Rectal smooth muscle tissue (tissue), 1 donor: ENCODE data around the gene SSR4.

ENCODE experiments used
- H3K27ac ChIP-seq: one replicate; pipeline ENCODE4 v1.7.0; 2013; ENCODE audit warnings: low read depth, low read length, inconsistent platforms
- H3K27me3 ChIP-seq: one replicate; pipeline ENCODE4 v1.7.0; 2013; ENCODE audit warnings: low read length; ENCODE audit not compliant: control insufficient read depth, insufficient read depth
- H3K36me3 ChIP-seq: one replicate; pipeline ENCODE4 v1.7.0; 2013; ENCODE audit warnings: low read length; ENCODE audit not compliant: control insufficient read depth, insufficient read depth
- H3K4me1 ChIP-seq: one replicate; pipeline ENCODE4 v1.7.0; 2013; ENCODE audit warnings: low read length; ENCODE audit not compliant: control insufficient read depth, insufficient read depth
- H3K4me3 ChIP-seq: one replicate; pipeline ENCODE4 v1.7.0; 2013; ENCODE audit warnings: low read length
- H3K9ac ChIP-seq: one replicate; pipeline ENCODE4 v1.7.0; 2013; ENCODE audit warnings: low read length

The SSR4 gene

DNA sequence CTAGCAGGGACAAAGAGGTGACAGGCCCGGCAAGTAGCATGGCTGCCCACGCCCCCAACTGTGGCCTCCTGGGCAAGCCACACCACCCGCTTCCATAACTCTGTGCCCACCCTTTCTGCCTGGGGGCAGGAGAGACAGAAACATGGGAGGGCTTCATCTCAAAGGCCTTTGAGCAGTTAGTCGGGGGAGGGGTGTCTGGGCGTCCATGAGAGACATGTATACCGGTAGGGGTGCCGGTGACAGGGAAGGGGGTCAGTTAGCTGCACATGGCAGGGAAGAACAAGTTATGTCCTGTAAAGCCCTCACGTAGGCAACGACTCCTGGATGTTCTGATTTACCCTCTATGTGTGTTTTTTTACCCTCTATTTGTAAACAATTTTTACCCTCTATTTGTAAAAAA, 26.6 kb downstream of the SSR4 start:
- Histone ChIP-seq H3K4me1 (no peaks in the 10 kb centered on the region), H3K36me3 (no peaks in the 10 kb centered on the region), H3K27me3 (peaks cover 10% of the 10 kb centered on the region), H3K27ac (no peak overlapping the region), H3K9ac (no peak overlapping the region), H3K4me3 (no peak overlapping the region)

- no peak overlapping the region for H3K9ac ChIP-seq
- H3K4me1 ChIP-seq = no peaks in the 10 kb centered on the region
- peaks cover 15% of the 10 kb centered on the region for H3K27me3 ChIP-seq
- no peak overlapping the region for H3K27ac ChIP-seq
- H3K36me3 ChIP-seq = no peaks in the 10 kb centered on the region
- no peak overlapping the region for H3K4me3 ChIP-seq
Measured at GRCh38 chrX:153824348-153824747, 29.9 kb downstream of the SSR4 start.

DNA sequence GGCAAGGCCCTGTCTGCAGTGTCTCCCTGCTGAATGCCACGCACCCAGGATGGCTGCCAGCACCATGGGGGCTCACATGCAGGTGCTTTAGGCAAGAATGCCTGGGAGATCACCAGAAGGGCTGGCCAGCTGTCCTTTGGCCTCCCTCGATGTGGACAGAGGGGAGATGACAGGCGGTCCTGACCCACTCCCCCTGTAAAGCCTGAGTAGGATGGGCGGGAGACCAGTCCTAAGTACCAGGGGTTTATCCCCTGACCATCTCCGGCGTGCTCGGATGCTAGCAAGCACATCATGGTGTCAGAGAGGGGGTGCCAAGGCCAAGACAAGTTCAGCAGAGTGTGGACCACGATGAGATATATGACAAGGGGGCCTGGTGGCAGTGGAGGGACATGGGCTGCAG, 30.6 kb downstream of the SSR4 start:
- H3K36me3 ChIP-seq = no peaks in the 10 kb centered on the region
- H3K27ac ChIP-seq = no peak overlapping the region
- no peaks in the 10 kb centered on the region for H3K4me1 ChIP-seq
- no peak overlapping the region for H3K4me3 ChIP-seq
- peaks cover 13% of the 10 kb centered on the region for H3K27me3 ChIP-seq
- H3K9ac ChIP-seq = no peak overlapping the region

- Histone ChIP-seq H3K9ac (no peak overlapping the region), H3K27me3 (peaks cover 13% of the 10 kb centered on the region), H3K36me3 (no peaks in the 10 kb centered on the region), H3K27ac (no peak overlapping the region), H3K4me3 (no peak overlapping the region), H3K4me1 (no peaks in the 10 kb centered on the region)
Measured at GRCh38 chrX:153827016-153827415, 32.5 kb downstream of the SSR4 start.

DNA sequence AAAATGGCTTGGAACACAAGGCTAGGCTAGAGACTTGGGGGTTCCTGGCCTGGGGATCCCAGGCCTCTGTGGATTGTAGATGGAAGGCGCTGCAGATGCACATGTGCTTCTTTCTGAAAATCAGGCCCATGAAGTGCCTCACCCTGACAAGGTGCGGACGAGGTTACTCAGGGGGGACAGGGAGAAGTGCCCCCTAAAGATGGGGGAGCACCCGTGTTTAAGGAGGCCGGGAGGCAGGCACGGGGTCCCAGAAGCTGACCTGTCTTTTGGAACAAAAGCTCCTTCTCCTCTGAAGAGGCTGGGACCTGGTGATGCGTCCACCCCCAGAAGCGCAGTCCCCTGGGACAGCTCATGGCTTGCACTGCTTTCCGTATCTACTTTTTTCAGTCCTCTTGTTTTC, 33.4 kb downstream of the SSR4 start:
- no peak overlapping the region for H3K9ac ChIP-seq
- H3K4me1 ChIP-seq = no peaks in the 10 kb centered on the region
- no peaks in the 10 kb centered on the region for H3K36me3 ChIP-seq
- peak overlapping the region; percentile 55 for H3K4me3 ChIP-seq
- peaks cover 18% of the 10 kb centered on the region for H3K27me3 ChIP-seq
- no peak overlapping the region for H3K27ac ChIP-seq

DNA sequence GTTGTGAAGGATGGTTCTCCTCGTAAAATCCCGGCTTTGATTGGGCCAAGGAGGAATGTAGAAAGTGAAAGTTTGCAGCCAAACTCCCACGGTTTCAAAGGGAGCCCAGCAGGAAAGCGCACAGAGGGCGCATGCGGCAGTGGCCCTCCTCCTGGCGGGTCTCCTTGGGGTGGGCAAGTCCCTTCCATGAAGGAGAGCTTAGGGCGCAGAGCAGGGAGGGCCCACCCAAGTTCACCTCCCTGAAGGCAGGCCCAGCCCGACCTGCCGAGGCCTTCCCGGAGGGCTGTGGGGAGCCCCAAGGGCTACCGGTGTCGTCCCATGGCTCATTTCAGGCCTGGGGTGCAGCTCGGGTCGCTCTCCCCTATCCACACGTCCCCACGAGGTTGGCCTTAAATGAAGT, 33.8 kb downstream of the SSR4 start:
- Histone ChIP-seq H3K4me1 (no peaks in the 10 kb centered on the region), H3K36me3 (no peaks in the 10 kb centered on the region), H3K9ac (no peak overlapping the region), H3K4me3 (peak overlapping the region; percentile 55), H3K27me3 (peaks cover 18% of the 10 kb centered on the region), H3K27ac (peak overlapping the region; percentile 66)

- Histone ChIP-seq H3K9ac (no peak overlapping the region), H3K27ac (peak overlapping the region; percentile 66), H3K27me3 (peaks cover 18% of the 10 kb centered on the region), H3K4me3 (peak overlapping the region; percentile 55), H3K4me1 (no peaks in the 10 kb centered on the region), H3K36me3 (no peaks in the 10 kb centered on the region)
Measured at GRCh38 chrX:153828723-153829548, 34.5 kb downstream of the SSR4 start.

DNA sequence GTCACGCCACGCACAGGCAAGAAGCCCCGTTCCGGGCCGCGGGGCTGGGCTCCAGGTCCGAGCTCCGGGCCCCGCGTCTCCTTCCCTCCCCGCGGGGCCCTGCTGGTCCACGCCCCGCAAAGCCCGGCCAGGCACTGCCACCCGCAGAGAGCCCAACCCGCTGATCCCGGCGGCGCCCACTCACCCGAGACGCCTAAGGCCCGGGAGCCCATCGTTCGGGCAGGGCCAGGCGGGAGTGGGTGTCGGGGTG, 35.0 kb downstream of the SSR4 start:
- H3K27ac ChIP-seq = no peak overlapping the region

GRCh38 chrX:153829799-153830639, 35.6 kb downstream of the SSR4 start, which contains the start of gene PDZD4:
PDZD4 (minus strand) TSS chrX:153830544; CDS start chrX:153830298, 246 bp downstream.
- Histone ChIP-seq H3K4me3 (peak within 1 kb of the TSS; percentile 55), H3K27ac (no peak within 1 kb of the TSS), H3K36me3 (no peaks in the 10 kb centered on the region), H3K27me3 (peaks cover 18% of the 10 kb centered on the region), H3K4me1 (no peaks in the 10 kb centered on the region), H3K9ac (no peak within 1 kb of the TSS)

More for the DNA sequence above, 35.0 kb downstream of the SSR4 start:
- Histone ChIP-seq H3K36me3 (no peaks in the 10 kb centered on the region), H3K4me1 (no peaks in the 10 kb centered on the region), H3K9ac (no peak overlapping the region), H3K4me3 (peak overlapping the region; percentile 55), H3K27me3 (peaks cover 18% of the 10 kb centered on the region)

DNA sequence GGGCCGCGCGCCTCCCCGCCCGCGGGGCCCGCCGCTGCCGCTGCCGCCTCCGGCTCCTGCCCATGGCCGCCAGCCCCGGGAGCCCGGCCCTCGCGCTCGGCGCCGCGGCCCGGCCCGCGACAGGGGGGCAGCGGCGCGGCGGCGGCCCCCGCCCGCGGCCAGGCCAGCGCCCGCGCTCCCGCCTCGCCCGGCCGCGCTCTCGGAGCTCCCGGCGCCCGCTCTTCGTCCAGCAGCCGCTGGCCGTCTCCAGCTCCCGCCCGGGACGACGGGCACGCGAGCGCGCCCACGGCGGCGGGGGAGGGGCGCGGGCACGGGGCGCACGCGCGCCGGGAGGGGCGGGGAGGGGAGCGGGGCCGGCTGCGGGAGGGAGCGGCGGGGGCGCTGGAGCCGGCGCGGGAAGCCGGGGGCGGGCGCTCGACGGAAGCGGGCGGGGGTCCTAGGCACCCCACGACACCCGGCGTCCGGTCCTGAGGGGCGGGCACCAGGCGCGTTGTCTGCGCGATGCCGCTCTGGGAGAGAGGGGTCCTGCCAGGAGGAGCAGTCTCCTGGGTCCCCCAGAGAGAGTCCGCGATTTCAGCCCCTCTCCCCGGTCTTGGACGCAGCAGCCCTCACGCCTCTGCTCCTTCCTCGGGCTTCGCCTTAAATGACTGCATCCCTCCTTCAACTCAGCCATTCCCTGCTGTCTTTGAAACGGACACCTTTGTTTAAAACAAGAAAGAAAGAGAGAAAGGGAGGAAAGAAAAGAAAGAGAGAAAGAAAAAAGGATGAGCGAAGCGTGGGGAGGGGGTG, 36.4 kb downstream of the SSR4 start:
- Histone ChIP-seq H3K4me3 (no peak overlapping the region), H3K27me3 (peaks cover 18% of the 10 kb centered on the region), H3K9ac (no peak overlapping the region), H3K36me3 (no peaks in the 10 kb centered on the region), H3K27ac (no peak overlapping the region), H3K4me1 (no peaks in the 10 kb centered on the region)

- H3K4me1 ChIP-seq = no peaks in the 10 kb centered on the region
- H3K27me3 ChIP-seq = peaks cover 18% of the 10 kb centered on the region
Measured at GRCh38 chrX:153831429-153832150, 37.1 kb downstream of the SSR4 start.

GRCh38 chrX:153832728-153833127, 38.3 kb downstream of the SSR4 start:
- Histone ChIP-seq H3K4me3 (no peak overlapping the region), H3K4me1 (no peaks in the 10 kb centered on the region), H3K36me3 (no peaks in the 10 kb centered on the region), H3K27ac (no peak overlapping the region), H3K27me3 (peaks cover 18% of the 10 kb centered on the region), H3K9ac (no peak overlapping the region)

More at GRCh38 chrX:153831429-153832150, 37.1 kb downstream of the SSR4 start:
- H3K4me3 ChIP-seq = no peak overlapping the region
- H3K27ac ChIP-seq = no peak overlapping the region
- no peak overlapping the region for H3K9ac ChIP-seq
- no peaks in the 10 kb centered on the region for H3K36me3 ChIP-seq
